ENCODE measurements around the gene BHMT.

GRCh38 chr5:79140553-79140952 is 28.9 kb downstream of the BHMT start:
- no peak for TF ChIP-seq CTCF (IDR thresholded peaks at IDR 0.05)
- TF ChIP-seq POLR2A (IDR thresholded peaks at IDR 0.05) = no peak
